Stimulated activated CD8-positive, alpha-beta memory T cell treated with anti-CD3 and anti-CD28 coated beads, Interleukin-12 subunit alpha, Interleukin-12 subunit beta, amount 100 ng/mL, for 1 hour (primary cell): ENCODE measurements around the gene PAFAH1B1.
A peak's percentile ranks its signal among the peaks of the same experiment; 100 is the strongest.

Experiments used
- DNase-seq: peaks from one replicate; pipeline ENCODE4 v3.0.0-alpha.2; 2020; ENCODE audit warnings: low read depth

Gene PAFAH1B1

DNA sequence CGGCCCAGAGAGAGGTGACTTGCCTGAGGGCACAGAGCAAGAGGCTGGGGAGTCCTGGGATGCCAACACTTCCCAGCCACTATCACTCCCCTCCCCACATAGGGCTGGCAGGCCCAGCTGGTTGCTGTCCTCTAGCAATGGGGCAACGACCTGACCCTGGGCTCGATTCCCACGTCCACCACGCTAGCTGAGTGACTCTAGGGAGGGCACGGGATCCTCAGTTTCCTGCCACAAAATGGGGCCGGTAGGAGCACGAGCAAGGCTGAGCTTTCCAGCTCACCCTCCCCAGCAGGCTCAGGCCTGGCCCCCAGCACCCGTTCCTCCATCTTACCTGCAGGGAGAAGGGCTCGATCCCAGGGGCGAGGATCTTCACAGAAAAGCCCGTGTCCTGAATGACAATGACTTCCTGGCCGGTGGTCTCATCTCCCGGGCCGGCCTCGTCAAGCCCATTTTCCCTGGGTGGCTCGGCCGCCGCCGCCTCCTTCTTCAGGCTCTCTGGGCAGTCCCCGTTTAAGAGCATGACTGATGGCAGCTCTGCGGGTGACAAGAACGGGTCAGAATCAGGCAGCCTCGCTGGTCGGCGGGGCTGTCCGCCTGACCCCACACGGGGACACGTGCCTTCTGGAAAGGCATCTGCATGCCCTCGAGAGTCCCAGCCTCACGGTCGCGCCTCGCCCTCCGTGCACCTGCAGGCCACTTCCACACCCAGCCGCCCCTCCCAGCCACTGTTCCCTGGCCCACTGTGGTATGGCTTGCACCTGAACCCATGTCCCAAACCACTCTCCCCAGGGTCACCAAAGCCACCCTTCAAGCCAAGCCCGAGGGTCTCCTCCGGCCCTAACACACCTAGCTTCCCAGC lies 110.8 kb downstream of the PAFAH1B1 start:
- DNase-seq: no peak

DNA sequence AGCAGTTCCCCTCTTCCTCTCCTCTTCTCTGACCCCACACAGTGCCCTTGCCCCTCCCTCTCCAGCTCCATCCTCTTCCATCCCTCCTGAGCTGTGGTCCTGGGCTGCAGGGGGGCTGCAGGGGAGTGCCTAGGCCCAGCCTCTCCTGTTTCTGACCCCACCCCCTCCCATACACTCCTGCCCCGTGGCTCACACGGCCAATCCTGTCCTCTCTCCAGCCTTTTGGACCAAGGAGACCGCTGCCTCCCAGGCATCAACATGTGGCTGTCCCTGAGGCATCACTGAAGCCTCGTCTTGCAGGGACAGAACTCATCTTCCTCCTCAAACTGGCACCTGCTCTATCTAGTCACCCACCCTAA lies 111.4 kb downstream of the PAFAH1B1 start:
- no peak for DNase-seq

DNA sequence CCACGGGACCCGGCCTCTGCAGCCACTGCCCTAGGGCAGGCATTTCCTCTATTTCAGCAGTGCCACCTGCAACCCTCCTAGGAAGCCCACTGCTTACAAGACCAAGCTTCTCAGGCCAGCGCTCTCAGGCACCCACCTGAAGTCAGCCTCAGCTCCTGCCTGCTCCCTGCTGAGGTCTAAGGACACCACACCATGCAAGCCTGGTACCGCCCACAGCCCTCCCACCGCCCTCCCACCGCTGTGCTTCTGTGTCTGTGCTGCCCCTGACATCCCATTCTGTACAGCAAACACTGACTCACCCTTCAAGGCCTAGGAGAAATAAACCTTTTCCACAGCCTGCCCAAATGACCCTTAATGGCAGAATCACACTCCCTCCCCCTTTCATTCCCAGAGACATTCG lies 111.8 kb downstream of the PAFAH1B1 start:
- no peak for DNase-seq

- DNase-seq: no peak
These were observed 112.7 kb downstream of the PAFAH1B1 start for GRCh38 chr17:2705888-2706795.

DNA sequence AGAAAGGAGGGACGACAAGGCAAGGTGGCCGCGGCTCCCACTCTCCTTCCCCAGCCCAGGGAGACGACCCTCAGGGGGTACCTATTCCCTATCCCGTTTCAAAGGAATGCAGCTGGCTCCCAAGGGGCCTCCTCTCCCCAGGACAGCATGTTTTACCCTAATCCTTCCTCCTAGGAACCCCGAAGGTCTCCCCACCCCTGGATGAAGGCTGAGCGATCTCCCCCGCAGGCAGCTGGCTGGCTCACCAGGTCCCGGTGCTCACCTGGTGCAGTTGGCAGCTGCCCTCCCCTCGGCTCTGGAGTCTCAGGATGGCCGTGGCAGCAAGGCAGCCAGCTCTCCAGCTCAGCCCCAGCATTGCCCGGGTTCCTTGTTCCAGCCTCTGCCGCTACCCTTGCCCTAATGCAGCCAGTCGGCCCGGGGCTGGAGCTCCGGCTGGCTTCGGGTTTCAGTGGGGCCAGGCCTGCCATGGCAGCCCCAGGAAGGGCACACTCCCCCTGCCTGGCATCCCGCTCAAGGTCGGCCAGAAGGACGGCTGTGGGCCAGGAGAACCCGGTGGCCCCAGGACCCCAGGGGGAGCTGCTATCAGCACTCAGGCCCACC lies 113.6 kb downstream of the PAFAH1B1 start:
- DNase-seq: no peak

DNA sequence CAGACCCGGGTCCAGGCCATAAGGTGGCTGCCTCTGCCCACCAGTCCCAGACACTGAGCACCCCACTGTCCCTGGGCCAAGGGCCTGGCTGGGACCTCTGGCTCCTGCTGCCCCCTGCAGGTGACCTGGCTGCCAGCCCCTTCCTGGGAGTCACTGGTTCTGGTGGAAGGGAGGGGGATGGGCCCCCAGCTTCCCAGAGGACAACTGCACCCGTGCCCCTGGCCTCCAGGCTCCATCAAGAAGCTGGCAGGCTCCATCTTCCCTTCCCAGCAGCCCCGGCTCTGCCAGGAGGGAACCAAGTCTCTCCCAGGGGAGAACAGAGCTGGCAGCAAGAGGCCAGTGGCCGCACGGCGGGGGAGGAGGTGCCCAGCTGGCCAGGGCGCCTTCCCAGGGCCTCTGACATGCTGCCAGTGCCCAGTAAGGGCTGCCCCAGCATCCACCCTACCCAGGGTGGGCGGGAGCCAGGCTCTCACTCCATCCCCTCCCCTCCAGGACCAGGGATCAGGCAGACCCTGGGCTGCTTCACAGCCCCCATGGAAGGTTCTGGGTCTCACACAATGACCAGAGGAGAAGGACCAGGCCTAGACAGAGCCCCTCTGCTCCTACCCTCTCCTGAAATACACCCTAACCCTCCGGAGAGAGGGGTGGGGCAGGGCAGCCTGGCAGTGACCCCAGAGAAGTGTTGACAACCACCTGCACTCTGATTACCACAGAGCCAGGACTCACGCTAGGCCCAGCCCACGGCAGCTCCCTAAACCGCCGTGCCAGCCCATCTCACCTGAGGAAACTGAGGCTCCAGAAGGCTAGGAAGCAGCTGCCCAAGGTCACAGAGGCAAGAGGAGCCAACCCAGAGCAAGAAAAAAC lies 114.5 kb downstream of the PAFAH1B1 start:
- no peak for DNase-seq

- no peak for DNase-seq
These were observed 115.2 kb downstream of the PAFAH1B1 start for GRCh38 chr17:2708585-2709182.

- no peak for DNase-seq
These were observed 115.8 kb downstream of the PAFAH1B1 start for GRCh38 chr17:2709183-2709661.

GRCh38 chr17:2710071-2710802 lies 116.8 kb downstream of the PAFAH1B1 start:
- DNase-seq: no peak

DNA sequence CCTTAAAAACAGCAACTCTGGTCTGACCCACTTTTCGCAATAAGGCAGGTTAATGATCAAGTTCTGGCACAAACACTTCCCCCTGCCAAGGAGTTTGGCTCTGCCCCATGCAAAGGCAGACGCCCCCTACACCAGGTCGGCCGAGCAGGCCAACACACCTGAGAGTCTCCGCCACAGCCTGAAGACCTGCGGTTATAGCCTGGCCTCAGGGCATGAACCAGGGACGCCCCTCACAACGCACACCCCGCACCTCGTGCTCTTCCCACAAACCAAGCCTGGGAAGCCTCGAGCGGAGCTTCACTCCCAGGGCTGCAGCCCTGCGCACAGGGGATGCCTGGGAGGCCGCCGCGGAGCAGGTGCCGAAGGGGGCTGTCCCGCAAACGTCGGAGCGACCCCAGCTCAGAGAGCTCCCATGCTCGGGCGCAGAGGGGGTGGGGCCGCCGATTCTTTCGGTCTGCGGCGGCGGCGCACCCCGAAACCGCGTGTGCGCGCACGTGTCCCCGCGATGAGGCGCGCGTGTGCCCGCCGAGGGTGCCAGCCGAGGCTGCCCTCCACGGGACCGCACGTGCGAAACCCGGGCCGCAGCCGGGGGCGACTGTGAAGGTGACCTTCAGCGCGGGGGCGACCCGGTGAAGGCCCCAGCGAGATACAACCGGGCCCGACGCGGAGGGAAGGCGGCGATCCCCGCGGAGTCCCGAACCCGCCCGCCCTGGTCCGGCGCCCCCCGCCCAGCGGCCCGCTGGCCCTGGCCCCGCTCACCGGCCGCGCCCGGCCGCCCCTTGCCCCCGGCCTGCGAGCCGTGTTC lies 117.6 kb downstream of the PAFAH1B1 start:
- no peak for DNase-seq

GRCh38 chr17:2711608-2712299 lies 118.3 kb downstream of the PAFAH1B1 start, which contains the start of gene CLUH:
TSS of gene CLUH (minus strand) at chr17:2711764. CDS start at chr17:2711661, 103 bp downstream.
- peak; percentile 92 for DNase-seq

DNA sequence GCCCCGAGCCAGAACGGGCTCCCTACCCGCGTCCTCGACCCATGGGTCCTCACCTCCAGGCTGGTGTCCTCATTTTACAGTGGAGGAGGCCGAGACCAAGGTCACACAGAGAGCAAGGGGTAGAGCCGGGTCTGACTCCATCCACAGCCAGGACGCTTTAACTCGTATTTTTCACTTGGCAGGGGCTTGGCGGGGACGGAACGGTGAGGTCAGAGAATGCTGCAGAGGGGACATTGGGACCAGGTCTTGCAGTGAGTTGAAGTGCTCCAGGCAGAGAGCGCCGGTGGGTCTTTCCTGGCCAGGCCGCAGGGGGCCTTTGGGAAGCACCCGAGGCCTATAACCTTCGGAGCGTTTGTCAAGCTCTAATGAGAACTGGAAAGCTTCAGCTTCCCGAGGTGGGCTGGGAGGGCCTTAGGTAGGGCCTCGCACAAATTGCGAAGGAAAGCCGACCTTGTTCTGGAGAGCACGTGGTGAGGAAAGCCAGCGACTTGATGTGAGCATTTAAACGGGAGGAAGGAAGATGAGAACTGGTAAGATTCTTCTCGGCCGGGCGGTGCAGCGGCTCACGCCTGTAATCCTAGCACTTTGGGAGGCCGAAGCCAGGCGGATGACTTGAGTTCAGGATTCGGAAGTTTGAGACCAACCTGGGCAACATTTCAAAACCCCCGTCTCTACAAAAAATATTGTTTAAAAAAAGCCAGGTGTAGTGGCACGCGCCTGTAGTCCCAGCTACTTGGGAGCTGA lies 119.0 kb downstream of the PAFAH1B1 start:
- no peak for DNase-seq

GRCh38 chr17:2713881-2714280 lies 120.4 kb downstream of the PAFAH1B1 start:
- no peak for DNase-seq

DNA sequence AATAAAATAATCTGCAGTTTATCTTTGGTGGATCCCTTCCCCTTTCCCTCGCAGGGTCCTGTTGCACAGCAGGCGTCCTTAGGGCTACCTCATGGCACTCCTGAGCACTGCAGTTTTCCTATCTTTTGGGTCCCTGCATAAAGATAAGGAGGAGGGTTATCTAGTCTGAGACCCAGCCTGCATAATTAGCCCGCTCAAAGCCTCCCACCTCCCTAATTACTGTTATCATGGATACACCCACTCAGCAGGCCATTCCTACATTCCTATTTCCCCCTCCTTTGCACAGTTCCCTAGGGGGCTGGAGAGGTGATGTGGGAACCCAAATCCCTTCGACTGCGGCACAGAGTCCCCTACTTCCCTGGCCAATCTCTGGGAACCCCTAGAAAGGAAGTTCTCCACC lies 123.2 kb downstream of the PAFAH1B1 start:
- no peak for DNase-seq

- no peak for DNase-seq
These were observed 124.9 kb downstream of the PAFAH1B1 start for GRCh38 chr17:2718150-2718938.

DNA sequence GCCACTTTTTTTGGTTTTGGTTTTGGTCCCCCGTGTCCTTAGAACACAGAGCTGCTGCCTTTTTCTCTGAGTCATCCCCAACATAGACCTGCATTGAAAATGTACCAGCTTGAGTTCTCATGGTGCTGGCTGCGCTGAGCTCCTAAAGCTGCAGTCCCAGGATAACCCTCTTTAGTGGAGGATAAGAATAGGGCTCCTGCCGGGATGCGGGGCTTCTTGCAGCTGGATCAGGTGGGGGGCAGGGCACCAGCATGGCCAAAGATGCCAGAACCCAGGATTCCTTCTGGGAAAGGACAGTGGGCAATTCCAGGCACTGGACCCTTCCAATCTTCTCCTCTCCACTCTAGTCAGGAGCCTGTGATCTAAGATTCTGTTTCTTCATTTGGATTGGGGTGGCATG lies 126.4 kb downstream of the PAFAH1B1 start:
- no peak for DNase-seq

DNA sequence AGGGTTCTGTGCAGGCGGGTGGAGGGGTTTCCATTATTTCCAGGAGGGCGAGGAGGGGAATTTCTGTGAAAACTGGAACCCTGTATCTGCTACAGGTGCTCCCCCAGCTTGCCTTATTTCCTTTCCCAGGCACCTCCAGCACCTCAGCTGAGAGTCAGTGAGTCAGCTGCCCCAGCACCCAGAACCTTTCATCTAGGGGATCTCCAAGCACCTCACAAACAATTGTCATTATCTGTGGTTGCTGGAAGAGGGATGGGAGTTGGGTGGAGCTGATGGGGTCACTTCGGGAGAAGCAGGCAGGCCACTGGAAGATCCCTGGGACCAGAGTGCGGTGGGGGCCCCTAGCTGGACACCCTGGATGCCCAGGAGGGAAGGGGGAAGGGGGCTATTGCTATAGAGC lies 128.1 kb downstream of the PAFAH1B1 start:
- DNase-seq: no peak
